Measurements from ENCODE around the gene NOTCH3.

Gene NOTCH3

DNA sequence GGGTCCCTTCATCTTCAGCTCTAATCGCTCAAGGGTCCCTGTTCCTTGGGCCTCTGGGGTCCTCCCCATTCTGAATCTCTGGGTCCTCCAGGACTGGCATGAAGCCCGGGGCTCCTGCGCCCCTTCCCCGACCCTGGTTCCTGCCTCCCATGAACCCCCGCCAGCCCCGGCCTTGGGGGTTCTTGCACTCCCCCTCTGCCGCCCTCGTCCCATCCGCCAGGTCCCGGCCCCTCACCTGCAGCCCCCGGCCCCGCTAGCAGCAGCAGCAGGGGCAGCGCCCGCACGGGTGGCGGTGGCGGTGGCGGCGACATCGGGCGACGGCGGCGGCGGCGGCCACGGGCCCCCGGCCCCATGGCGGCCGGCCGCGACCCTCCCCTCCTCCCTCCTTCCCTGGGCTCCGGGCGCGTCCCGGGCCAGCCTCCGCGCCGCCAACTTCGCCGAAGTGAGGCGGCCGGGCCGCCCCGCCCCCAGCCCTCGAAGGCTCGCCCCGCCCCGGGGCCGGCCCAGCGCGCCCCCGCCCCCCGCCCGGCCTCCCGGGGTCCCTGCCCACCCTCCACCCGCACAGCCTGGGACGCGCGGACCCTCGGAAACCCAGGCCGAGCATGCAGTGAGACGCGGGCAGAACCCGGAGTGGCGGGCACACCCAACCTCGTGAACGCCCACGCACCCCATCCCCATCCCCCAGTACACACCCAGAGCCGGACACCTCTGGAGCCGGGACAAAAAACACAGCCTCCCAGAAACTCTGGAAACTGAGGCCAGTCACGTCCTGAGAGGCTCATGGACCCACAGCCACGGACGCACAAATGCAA lies at the start of gene NOTCH3:
NOTCH3 (minus strand) TSS at position 443 of the 812 bp plus-strand sequence; CDS start at position 353, 90 bp downstream.
- intact Hi-C loops (cut with DNase I), result no loop called here

DNA sequence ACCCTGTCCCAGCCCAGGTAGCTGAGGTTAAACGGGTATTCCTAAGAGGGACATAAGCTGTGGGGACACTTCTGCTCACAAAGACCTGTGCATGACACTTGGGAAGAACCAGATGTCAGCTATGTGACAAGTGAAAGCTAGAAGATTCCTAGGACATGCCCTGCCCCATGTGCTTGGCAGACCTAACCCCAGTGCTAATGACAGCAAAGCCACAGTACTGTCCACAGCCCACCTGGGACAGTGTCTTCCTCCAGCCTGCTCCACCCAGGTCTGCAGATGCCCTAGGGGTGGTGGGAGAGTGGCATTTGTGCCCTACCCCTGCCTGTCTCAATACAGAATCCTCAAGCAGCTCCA lies 49.8 kb upstream of the NOTCH3 start:
- DNase-seq, result no peak
- intact Hi-C loops (cut with DNase I), result loop anchor here (10.0 kb wide), 1 partner anchor 156 kb away; no protein-coding TSS in a partner anchor

More for the DNA sequence above, at the start of gene NOTCH3:
- no peak for DNase-seq

DNA sequence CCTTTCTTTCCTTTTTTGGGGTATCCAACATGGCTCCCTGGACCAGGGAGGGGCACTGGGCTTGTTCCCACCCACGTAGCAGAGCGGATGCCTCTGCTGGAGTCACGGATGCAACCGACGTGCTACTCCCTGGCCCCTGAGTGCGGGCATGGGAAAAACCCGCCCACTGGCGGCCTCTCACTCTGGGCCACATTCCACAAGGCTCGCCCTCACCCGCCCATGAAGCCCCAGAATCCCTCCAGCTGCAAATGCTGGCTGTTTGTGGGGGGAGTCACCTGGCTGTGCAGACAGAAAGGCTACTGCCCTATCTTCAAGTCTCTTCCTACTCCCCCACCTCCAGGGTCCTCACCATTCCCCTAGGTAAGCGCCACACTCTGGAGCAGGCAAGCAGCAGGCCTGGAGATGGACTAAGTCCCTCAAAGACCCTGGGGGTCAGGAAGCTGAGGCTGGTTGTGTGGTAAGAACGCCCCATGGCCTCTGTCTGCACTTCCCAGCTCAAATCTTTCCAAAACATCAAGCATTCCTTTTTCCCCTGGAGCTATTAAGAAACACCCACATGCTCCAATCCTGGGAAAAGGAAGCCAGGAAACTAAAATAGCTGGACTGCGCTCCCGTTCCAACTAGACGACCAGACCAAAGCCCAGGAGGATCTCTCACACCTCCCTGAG lies 49.3 kb upstream of the NOTCH3 start:
- DNase-seq, result peak in 1 of 10 donors; percentile 75
- intact Hi-C loops (cut with DNase I), result loop anchor here (10.0 kb wide), 1 partner anchor 155 kb away; no protein-coding TSS in a partner anchor

DNA sequence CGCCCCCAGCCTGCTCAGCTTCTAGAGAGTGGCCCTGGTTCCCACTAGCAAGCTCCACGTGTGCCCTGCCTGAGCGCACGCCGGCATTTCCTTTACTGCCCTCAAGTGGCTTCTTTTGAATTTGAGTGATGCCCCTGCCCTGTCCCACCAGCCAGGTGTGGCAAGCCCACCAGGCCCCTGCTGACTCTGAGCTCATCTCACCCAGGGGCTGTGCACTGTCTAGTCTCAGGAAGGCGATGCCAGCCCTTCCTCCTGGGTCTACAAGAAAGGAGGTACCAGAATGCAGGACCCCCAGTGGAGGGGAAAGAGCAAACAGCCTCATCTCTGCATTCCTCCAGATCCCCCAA lies 48.7 kb upstream of the NOTCH3 start:
- DNase-seq, result peak in 1 of 10 donors; percentile 82
- intact Hi-C loops (cut with DNase I), result no loop called here

DNA sequence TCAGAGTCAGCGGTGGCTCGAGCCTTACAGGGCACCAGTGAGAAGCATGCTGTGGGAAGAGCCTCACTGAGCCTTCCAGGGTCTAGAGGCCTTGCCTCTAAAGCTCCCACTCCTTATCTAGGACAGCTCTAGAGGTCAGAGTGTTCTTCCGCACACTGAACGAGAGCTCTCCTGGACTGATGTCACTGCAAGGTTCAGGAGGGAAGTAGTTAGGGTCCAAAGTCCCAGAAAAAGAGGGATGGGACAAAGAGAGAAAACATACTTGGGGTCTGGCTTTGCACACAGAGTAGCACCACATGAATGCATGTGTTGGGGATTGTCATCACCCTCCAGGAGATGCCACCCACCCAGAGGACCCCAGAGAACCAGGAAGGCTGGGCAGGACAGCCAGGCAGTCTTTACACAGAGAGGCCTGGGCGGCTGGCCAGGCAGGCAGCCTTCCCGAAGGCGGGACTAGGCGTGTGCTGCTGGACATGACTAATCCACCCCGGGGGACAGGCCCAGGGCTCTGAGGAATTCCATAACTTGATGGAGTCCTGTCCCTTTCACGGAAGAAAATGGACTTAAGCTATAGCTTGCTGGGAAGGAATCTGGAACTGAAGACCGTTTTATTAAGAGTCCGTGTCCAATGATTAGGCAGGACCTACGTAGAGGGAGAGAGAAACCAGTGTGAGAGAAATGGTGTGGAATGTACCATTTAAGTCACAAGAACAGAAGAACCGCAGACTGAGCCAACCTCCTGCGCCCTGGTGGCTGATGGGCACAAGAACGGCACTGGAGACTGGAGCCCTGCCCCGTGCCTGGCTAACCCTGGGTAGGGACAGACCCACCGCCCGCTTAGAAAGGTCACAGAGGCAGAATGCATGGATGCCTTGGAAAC lies 48.1 kb upstream of the NOTCH3 start:
- peak in 4 of 10 donors; percentile 41 to 92 (median 68) for DNase-seq
- intact Hi-C loops (cut with DNase I), result no loop called here

DNA sequence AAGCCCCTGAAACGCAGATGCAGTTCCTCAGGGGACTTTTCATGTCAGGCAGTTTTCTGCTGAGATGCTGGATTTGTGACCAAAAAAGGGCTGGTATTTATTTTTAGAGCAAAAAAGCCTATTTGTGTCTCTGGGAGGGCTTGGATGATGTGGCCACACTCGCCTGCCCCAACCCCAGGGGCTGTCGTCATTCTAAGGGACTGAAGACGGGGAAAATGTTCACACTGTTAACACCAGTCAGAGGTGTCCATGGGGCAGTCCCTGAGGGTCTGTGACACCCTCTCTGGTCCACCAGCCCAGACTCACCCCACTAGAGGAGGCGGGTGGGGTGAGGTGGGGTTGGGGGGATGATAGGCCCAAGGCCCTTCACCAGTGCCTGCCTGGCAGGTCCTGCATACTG lies 47.3 kb upstream of the NOTCH3 start:
- intact Hi-C loops (cut with DNase I), result no loop called here
- peak in 1 of 10 donors; percentile 73 for DNase-seq

DNA sequence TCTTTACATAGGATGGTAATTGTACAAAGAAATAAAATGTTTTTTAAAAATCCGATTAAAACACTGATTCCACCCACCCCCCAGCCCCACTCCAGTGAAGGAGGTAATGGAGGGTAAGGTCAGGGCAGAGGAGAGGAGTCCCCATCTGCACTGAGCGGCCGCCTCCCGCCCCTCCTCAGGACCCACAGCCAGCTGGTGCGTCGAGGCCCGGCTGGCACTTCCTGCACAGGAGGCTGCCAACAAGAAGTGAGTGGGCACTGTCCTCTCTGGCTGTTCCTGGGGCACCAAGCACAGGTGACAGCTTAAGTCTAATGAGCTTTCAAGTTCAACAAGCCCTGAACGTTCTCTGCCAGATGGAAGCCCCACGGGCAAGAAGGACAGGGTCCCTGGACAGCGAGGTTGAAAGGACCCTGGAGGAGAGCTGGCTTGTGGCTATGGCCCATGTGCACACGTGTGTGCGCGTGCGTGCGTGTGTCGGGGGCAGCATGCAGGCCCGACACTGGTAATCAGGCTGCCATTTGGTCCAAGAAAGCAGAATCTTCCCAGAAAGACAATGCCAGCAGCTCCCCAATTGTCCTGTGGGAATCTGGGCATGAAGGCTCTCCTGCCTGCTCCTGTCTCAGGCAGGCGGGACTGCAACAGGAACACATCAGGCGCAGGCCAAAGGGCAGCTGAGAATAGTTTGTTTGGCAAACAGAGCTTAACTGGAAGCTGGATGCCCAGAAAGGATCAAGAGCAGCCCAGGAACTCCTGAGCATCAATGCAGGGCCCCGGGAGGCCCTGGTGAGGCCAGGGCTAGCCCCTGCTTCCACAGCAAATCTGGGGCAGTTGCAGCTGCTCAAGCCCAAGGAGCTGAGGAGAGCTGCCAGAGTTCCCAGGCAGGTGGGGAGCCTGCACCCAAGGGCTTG lies 46.6 kb upstream of the NOTCH3 start:
- DNase-seq, result peak in 1 of 10 donors; percentile 85
- intact Hi-C loops (cut with DNase I), result no loop called here

DNA sequence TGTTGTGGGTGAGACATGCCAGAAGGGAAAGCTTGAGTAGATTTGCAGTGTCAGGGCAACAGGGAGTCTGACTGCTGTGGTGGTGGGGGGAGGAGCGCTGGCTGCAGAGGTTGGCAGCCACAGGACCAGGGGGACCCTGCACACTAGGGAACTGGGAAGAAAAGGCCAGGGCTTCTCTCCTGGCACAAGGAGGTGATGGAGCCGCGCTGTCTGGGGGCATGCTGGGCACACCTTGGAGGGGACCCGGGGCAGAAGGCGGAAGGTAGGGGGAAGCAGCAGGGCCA lies 45.3 kb upstream of the NOTCH3 start:
- intact Hi-C loops (cut with DNase I), result no loop called here
- no peak for DNase-seq

DNA sequence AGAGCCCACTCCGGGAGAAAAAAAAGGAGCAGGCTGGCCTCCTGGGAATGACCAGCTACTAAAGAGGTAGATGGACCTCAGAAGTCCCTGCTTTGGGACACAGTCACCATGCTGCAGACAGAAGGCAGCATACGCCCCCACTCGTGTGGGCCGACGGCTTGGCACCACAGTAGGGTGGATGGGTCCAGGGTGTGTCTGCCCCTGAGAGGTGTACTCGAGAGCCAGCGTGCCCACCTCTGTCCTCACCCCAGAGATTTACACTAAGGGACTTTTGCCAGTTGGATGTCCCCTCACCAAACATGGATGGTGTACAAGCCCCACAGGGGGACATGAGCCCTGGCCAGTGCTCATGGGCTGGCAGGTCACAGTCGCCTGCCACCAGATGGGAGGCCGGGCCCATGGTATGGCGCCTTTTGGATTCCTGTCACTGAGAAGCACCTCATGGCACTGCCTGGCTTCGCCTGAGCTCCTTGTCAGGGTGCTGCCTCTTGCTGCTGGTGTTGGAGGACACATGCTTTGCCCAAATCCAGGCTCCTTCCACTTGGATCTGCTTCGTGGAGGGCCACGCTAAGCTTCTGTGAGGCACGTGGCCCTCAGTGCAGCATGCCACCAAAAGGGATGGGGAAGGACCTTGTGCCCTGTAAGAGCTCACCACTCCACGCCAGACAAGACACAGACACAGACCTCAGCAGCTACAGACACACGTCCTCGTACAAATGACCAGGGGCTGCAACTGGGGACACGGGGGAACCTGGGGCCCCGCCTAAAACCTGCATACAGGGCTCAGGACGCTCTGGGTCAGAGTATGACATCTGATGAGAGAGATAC lies 44.8 kb upstream of the NOTCH3 start:
- intact Hi-C loops (cut with DNase I), result no loop called here
- peak in 1 of 10 donors; percentile 77 for DNase-seq

DNA sequence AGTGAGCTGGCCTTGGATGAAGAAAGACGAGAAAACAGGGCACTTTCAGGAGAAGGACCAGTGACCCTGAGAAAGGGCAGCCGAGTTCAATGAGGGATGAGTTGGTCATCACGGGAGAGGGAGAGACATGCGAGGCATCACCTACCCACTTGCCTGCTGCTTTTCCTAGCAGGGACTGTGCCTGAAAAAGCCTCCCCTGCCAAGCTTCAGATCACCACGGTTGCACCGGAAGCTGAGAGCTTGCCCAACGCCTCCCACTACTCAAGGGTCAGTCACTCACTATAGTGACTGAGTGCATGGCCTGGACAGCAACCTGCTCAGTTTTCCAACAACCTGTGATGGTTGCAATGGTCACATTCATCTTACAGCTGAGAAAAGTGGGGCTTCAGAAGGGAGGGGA lies 44.0 kb upstream of the NOTCH3 start:
- intact Hi-C loops (cut with DNase I), result no loop called here
- DNase-seq, result peak in 1 of 10 donors; percentile 62

DNA sequence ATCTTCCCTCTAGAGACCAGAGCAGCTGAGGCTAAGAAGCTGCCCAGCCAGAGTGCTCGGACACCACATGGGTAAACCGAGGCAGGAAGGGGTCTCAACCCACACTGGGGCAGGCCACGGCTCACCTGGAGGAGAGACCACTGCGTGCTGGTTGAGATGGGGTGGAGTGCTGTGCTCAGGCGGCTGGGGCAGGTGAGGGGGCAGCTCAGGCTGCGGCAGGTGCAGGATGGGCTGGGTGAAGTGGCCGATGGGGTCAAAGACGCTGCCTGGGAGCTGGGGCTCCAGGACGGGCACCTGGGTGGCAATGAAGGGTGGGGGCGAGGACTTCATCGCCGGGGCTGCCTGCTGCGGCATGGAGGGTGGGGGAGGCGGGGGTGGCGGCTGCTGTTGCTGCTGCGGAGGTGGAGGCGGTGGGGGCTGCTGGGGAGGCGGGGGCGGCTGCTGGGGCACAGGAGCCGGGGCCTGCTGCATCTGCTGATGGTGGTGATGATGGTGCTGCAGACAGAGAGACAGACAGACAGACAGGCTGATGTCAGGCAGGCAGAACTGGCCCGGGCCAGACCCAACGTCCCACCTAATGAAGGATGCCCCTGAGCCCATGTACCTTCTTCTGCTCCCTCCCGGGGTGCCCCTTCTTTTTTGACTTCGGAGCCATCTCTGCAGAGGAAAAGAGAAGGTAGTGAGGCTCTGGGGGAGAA lies 43.5 kb upstream of the NOTCH3 start:
- intact Hi-C loops (cut with DNase I), result no loop called here
- peak in 1 of 10 donors; percentile 74 for DNase-seq

DNA sequence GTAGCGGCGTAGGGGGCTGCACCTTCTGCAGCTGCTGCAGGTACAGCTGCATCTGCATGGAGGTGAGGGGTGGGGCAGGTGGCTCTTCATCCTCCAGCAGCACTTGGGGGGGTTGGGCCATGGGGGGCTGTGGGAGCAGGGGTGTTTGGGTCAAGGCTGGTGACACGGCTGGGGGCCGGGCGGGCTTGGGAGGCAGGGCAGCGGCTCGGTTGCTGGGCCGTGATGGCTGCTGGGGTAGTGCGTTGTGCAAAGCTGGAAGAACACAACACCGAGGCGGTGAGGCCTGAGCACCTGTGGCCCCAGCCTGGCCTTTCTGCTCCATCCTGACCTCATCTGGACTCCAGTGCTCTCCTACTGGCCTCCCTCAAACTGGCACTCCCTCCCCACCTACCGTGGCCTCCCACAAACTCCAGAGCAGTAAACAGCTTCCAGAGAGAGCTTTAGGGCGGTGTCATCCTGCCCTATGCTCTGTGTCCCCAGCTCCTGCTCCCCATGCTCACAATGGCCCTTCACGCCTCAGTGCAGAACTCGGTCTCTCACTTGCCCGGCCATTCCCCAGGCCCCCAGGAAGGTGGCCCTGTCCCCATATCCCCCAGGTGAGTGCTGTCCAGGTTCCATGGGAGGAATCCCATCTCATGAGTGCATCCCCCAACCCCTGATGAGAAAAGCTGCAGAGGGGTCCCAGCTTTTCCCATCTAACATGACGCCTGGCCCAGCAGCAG lies 42.6 kb upstream of the NOTCH3 start:
- peak in 1 of 10 donors; percentile 82 for DNase-seq
- intact Hi-C loops (cut with DNase I), result no loop called here

DNA sequence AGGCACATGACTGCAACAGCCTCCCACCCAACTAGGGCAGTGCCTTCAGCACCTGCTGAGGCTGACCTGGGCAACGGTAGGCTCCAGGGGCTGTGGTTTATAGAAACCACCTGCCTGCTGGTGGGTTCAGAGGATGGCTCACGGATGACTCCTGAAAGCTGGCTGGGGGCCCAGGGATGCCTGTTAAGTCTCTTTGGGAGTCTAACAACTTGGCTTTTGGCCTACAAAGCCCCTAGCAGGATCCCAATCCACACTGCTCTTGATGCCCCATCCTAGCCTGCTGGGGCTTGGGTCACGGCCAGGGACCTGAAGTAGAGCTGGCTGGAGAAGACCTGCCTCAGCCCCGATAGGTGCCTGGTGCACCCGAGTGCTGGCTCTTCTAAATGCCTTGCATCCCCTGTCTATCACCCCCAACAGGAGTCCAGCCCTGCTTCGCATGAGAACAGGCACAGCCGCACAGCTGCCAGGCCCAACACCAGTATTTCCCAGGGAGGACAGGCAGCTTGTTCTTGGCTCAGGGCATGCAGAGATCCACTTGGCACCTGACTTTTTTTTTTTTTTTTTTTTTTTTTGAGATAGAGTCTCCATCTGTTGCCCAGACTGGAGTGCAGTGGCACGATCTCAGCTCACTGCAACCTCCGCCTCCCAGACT lies 40.6 kb upstream of the NOTCH3 start:
- no peak for DNase-seq
- intact Hi-C loops (cut with DNase I), result no loop called here

DNA sequence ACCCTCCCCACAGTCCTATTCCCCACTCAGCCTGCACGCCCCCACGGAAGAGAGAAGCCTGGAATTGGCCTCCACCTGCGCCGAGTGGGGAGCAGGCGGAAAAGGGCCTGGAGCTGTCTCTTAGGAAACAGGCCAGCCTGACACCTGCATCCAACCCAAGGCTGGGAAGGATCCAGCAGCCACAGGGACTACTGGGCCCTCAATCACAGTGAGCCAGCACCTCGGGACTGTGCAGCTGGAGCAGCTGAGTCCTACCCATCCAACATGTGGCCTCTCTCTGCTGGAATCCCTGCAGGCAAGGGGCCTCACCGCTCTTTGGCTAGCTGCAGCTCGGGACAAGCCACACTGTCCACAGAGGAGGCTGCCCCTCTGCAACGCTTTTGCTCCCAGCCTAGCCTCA lies 39.7 kb upstream of the NOTCH3 start:
- no peak for DNase-seq
- intact Hi-C loops (cut with DNase I), result no loop called here

DNA sequence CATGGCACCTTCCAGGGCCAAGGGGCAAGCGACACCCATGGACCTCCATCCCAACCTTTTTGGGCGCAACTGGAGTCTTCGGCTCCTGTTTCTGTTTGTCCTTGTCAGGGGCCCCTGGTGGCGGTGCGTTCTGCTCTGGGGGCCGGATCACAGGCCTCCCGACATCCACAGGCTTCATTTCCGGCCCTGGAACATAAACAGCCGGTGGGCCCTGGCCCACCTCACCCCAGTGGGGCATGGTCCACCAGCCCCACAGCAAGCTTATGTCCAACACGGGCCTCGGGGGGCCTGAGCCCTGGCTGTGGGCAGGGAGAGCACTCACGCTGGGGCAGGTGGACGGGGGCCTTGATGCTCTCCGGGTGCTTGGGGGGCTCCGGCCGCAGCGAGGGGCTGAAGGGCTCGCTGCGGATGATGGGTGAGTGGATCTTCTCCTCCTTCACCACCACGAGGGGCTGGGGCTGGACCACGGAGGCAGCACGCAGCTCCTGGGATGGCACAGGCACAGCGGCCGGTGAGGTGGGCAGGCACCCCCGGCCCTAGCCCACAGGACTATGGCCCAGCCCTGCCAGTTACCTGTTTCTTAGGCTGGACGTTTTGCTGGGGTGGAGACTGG lies 38.6 kb upstream of the NOTCH3 start:
- intact Hi-C loops (cut with DNase I), result no loop called here
- DNase-seq, result no peak

DNA sequence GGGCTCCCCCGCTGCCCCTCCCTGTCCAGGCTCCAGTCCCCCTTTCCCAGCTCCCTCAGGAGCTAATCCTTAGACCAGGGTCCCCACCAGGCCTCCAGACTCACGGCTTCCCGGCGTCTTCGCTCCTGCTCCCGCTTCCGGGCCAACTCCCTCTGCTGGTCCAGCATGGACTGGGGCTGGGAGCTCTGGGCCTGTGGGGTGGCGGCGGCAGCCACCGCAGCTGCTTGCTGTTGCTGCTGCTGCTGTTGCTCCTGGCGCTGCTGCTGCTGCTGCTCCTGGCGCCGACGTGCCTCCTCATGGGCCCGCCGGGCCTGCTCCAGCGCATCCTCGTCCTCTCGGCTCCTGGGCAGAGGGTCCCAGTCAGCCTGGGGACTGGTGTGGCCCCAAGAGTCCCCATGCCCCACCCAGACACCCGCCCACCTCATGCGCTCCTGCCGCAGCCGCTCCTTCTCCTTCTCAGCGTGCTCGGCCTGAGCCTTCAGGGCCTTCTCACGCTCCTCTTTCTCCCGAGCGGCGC lies 37.9 kb upstream of the NOTCH3 start:
- no peak for DNase-seq
- intact Hi-C loops (cut with DNase I), result no loop called here
